HEK293 (cell line): ENCODE data around the gene TRPC4.

ENCODE experiments used
- CTCF ChIA-PET: fragments of 350-600 bp; formaldehyde crosslinking; extraction: SDS; loops from one replicate; lab custom pipeline; 2021; ENCODE audit warnings: antibody characterized with exemption; lab: Yijun Ruan, JAX
- POLR2A ChIA-PET: fragments of 300-600 bp; formaldehyde crosslinking; extraction: SDS; loops from one replicate; lab custom pipeline; 2020; ENCODE audit warnings: antibody characterized with exemption, inconsistent platforms; lab: Yijun Ruan, JAX
- H3K27ac ChIP-seq: fragments of 200-500 bp; sonication (Bioruptor generic); 2 replicates; pipeline ENCODE4 v1.5.1; 2014; ENCODE audit warnings: low read depth, low read length, control low read depth, inconsistent platforms; ENCODE audit errors: extremely low read depth
- H3K36me3 ChIP-seq, 2 experiments: fragments of 200-500 bp in 1 of 2; sonication (Bioruptor generic) in 1 of 2; 1 replicate in 1 of 2; 2 replicates in 1 of 2; pipeline ENCODE4 v1.5.1; 2014 to 2017; ENCODE audit warnings: inconsistent platforms in 2 of 2, low read length in 2 of 2; ENCODE audit not compliant: control insufficient read depth in 2 of 2, insufficient read depth in 1 of 2
- H3K4me1 ChIP-seq: fragments of 200-500 bp; sonication (Bioruptor generic); 2 replicates; pipeline ENCODE4 v1.5.1; 2014; ENCODE audit warnings: mild to moderate bottlenecking, low read length, inconsistent platforms; ENCODE audit not compliant: control insufficient read depth, insufficient read depth
- H3K4me3 ChIP-seq: 2 replicates; pipeline ENCODE4 v1.5.1; 2011; ENCODE audit warnings: low read depth, mild to moderate bottlenecking, control low read depth, low read length, moderate library complexity
- H3K9me3 ChIP-seq: fragments of 200-500 bp; sonication (Bioruptor generic); 2 replicates; pipeline ENCODE4 v1.5.1; 2014; ENCODE audit warnings: low read depth, low read length, inconsistent platforms; ENCODE audit not compliant: control insufficient read depth, insufficient read depth
- FEZF1 ChIP-seq: fragments of 450-650 bp; formaldehyde crosslinking; IDR thresholded peaks from 2 replicates; pipeline ENCODE4 v1.5.1; 2016; ENCODE audit warnings: missing biosample characterization, missing genetic modification characterization
- PATZ1 ChIP-seq: fragments of 450-650 bp; formaldehyde crosslinking; IDR thresholded peaks from 2 replicates; pipeline ENCODE4 v1.5.1; 2016; ENCODE audit warnings: missing biosample characterization, missing genetic modification characterization
- TCF7L2 ChIP-seq: IDR thresholded peaks from 2 replicates; pipeline ENCODE4 v1.6.1; 2011; ENCODE audit warnings: low read depth, mild to moderate bottlenecking, inconsistent platforms, low read length, moderate library complexity, borderline replicate concordance
- ZNF133 ChIP-seq: fragments of 450-650 bp; formaldehyde crosslinking; IDR thresholded peaks from 2 replicates; pipeline ENCODE4 v1.5.1; 2016; ENCODE audit warnings: missing biosample characterization, missing genetic modification characterization
- ZNF280D ChIP-seq: fragments of 450-650 bp; formaldehyde crosslinking; IDR thresholded peaks from 2 replicates; pipeline ENCODE4 v1.5.1; 2016; ENCODE audit warnings: missing biosample characterization, missing genetic modification characterization
- ZNF580 ChIP-seq: fragments of 450-650 bp; formaldehyde crosslinking; IDR thresholded peaks from 2 replicates; pipeline ENCODE4 v1.5.1; 2016; ENCODE audit warnings: missing biosample characterization, missing genetic modification characterization
- ZNF585B ChIP-seq: fragments of 450-650 bp; formaldehyde crosslinking; IDR thresholded peaks from 2 replicates; pipeline ENCODE4 v1.5.1; 2016; ENCODE audit warnings: missing biosample characterization, missing genetic modification characterization
- ZNF654 ChIP-seq: fragments of 450-650 bp; formaldehyde crosslinking; IDR thresholded peaks from 2 replicates; pipeline ENCODE4 v1.5.1; 2016; ENCODE audit warnings: low read depth, missing biosample characterization, missing genetic modification characterization
- ZNF660 ChIP-seq: fragments of 450-650 bp; IDR thresholded peaks from 2 replicates; pipeline ENCODE4 v1.5.1; 2018; ENCODE audit warnings: missing biosample characterization, mild to moderate bottlenecking, missing genetic modification characterization
- ZNF791 ChIP-seq: fragments of 450-650 bp; formaldehyde crosslinking; IDR thresholded peaks from 2 replicates; pipeline ENCODE4 v1.5.1; 2016; ENCODE audit warnings: missing biosample characterization, missing genetic modification characterization
- ZNF843 ChIP-seq: fragments of 450-650 bp; formaldehyde crosslinking; IDR thresholded peaks from 2 replicates; pipeline ENCODE4 v1.5.1; 2016; ENCODE audit warnings: missing biosample characterization, missing genetic modification characterization
- ZXDB ChIP-seq: fragments of 450-650 bp; formaldehyde crosslinking; IDR thresholded peaks from 2 replicates; pipeline ENCODE4 v1.5.1; 2016; ENCODE audit warnings: missing biosample characterization, missing genetic modification characterization

TRPC4 gene

GRCh38 chr13:37681281-37682032 is 188.1 kb downstream of the TRPC4 start:
- ChIA-PET CTCF (interaction anchor here (0.5 to 0.7 kb wide), 2 partner anchors 37 to 412 kb away, joined by 3 read pairs; no protein-coding TSS in a partner anchor), POLR2A (no interaction called here)

GRCh38 chr13:37680137-37680536 is 189.4 kb downstream of the TRPC4 start:
- Histone ChIP-seq H3K4me1 (peaks cover 6% of the 10 kb centered on the region; the same call in 1 of the 2 replicates), H3K36me3 (no peaks in the 10 kb centered on the region), H3K4me3 (no peak overlapping the region), H3K9me3 (no peaks in the 10 kb centered on the region), H3K27ac (no peak overlapping the region)
- TF ChIP-seq ZNF585B (tag by site-specific recombination) (peak; percentile 76), ZNF791 (tag by site-specific recombination) (no peak)
- POLR2A ChIA-PET, result no interaction called here
- CTCF ChIA-PET, result interaction anchor here (0.7 kb wide), 1 partner anchor 377 kb away, joined by 3 read pairs; no protein-coding TSS in a partner anchor

More at GRCh38 chr13:37681281-37682032, 188.1 kb downstream of the TRPC4 start:
- Histone ChIP-seq H3K9me3 (no peaks in the 10 kb centered on the region), H3K4me1 (peaks cover 6% of the 10 kb centered on the region; the same call in 1 of the 2 replicates), H3K27ac (no peak overlapping the region), H3K36me3 (no peaks in the 10 kb centered on the region), H3K4me3 (no peak overlapping the region)
- TF ChIP-seq ZNF133 (no peak), ZNF580 (tag by site-specific recombination) (0 out of 2 replicates have a peak, but pooled peaks have one; percentile 59), ZNF843 (peak; percentile 79), TCF7L2 (0 out of 2 replicates have a peak, but pooled peaks have one; percentile 20), FEZF1 (tag by site-specific recombination) (peak; percentile 97), ZXDB (tag by site-specific recombination) (peak; percentile 68)

- Histone ChIP-seq H3K4me3 (no peak overlapping the region), H3K36me3 (no peaks in the 10 kb centered on the region), H3K27ac (no peak overlapping the region), H3K4me1 (peaks cover 6% of the 10 kb centered on the region; the same call in 1 of the 2 replicates), H3K9me3 (no peaks in the 10 kb centered on the region)
- ChIA-PET CTCF (no interaction called here), POLR2A (no interaction called here)
- no peak for TF ChIP-seq ZNF280D (tag by site-specific recombination)
- TF ChIP-seq ZNF660 (tag by site-specific recombination), result peak; percentile 47
- TF ChIP-seq ZNF654, result no peak
- TF ChIP-seq PATZ1 (tag by site-specific recombination), result no peak
These were observed 190.5 kb downstream of the TRPC4 start for GRCh38 chr13:37679043-37679442.
